OCI-LY7 (cell line): Measurements from ENCODE around the gene CORO1C. TPM values are rescaled to one million over a fixed set of nuclear protein-coding genes. Genes with fewer than 3 reads are reported as not detected.
A peak's percentile ranks its signal among the peaks of the same experiment; 100 is the strongest.

Experiments
- BruUV-seq: library from RNA; stranded (reverse); fragments of 400-500 nt; replicated peaks from 2 replicates; lab custom pipeline; 2021; lab: Mats Ljungman, UMichigan
- CTCF ChIA-PET: fragments of 300-600 bp; sonication (Branson Sonifier 250); formaldehyde crosslinking; loops from one replicate; lab custom pipeline; 2022; ENCODE audit warnings: antibody characterized with exemption; ENCODE audit not compliant: unreplicated experiment; lab: Charles Lee
- POLR2A ChIA-PET: fragments of 300-600 bp; sonication (Branson Sonifier 250); formaldehyde crosslinking; loops from one replicate; lab custom pipeline; 2022; ENCODE audit warnings: antibody characterized with exemption; lab: Charles Lee
- DNase-seq: peaks from one replicate; pipeline ENCODE4 v3.0.0-alpha.2; 2015; ENCODE audit warnings: low spot score
- H2AFZ ChIP-seq: fragments of 200-600 bp; sonication (generic), shearing (Covaris generic); 2 replicates; pipeline ENCODE4 v1.6.1; 2014; ENCODE audit warnings: mild to moderate bottlenecking, antibody characterized with exemption, low read length, moderate library complexity
- H3K27ac ChIP-seq: fragments of 200-600 bp; sonication (generic); 2 replicates; pipeline ENCODE4 v1.5.1; 2014; ENCODE audit warnings: mixed run types, low read depth, mild to moderate bottlenecking, moderate library complexity, low read length, inconsistent platforms; ENCODE audit not compliant: poor library complexity, severe bottlenecking
- H3K36me3 ChIP-seq: fragments of 200-600 bp; sonication (generic); 2 replicates; pipeline ENCODE4 v1.6.1; 2014; ENCODE audit warnings: mild to moderate bottlenecking, antibody characterized with exemption, low read length, moderate library complexity, mixed read lengths; ENCODE audit not compliant: insufficient read depth
- H3K4me1 ChIP-seq: fragments of 200-600 bp; sonication (generic); 2 replicates; pipeline ENCODE4 v1.5.1; 2014; ENCODE audit warnings: mild to moderate bottlenecking, low read length; ENCODE audit not compliant: insufficient read depth, poor library complexity, severe bottlenecking
- H3K4me2 ChIP-seq: fragments of 200-600 bp; sonication (generic); 2 replicates; pipeline ENCODE4 v1.6.1; 2014; ENCODE audit warnings: mild to moderate bottlenecking, low read length
- H3K4me3 ChIP-seq: fragments of 200-600 bp; sonication (generic); 2 replicates; pipeline ENCODE4 v1.5.1; 2014; ENCODE audit warnings: mild to moderate bottlenecking, low read depth, low read length; ENCODE audit not compliant: poor library complexity, severe bottlenecking
- H3K79me2 ChIP-seq: fragments of 200-600 bp; sonication (generic); 2 replicates; pipeline ENCODE4 v1.6.1; 2016; ENCODE audit warnings: low read depth, mild to moderate bottlenecking, low read length, moderate library complexity, mixed read lengths; ENCODE audit not compliant: insufficient read depth
- H3K9me2 ChIP-seq: fragments of 200-600 bp; sonication (generic); 2 replicates; pipeline ENCODE4 v1.6.1; 2016; ENCODE audit warnings: mild to moderate bottlenecking, low read length, mixed read lengths; ENCODE audit not compliant: insufficient read depth
- H3K9me3 ChIP-seq: fragments of 200-600 bp; sonication (generic); 2 replicates; pipeline ENCODE4 v1.6.1; 2014; ENCODE audit warnings: mild to moderate bottlenecking, mixed run types, low read length, mixed read lengths
- H4K20me1 ChIP-seq: fragments of 200-600 bp; sonication (generic); 2 replicates; pipeline ENCODE4 v1.6.1; 2014; ENCODE audit warnings: mild to moderate bottlenecking, antibody characterized with exemption, low read length, moderate library complexity, mixed read lengths; ENCODE audit not compliant: insufficient read depth
- CTCF ChIP-seq: fragments of 200-600 bp; sonication (generic); conservative IDR thresholded peaks from 2 replicates; pipeline ENCODE4 v1.5.1; 2014; ENCODE audit warnings: mild to moderate bottlenecking, antibody characterized with exemption, low read length, moderate library complexity, mixed read lengths
- EZH2phosphoT487 ChIP-seq: fragments of 200-600 bp; sonication (generic); IDR thresholded peaks from 2 replicates; pipeline ENCODE4 v1.6.1; 2018; ENCODE audit warnings: low read depth, borderline replicate concordance, mild to moderate bottlenecking, mixed run types, antibody characterized with exemption, low read length, moderate library complexity, mixed read lengths
- intact Hi-C: fragments of 100-400 bp; cut with micrococcal nuclease; formaldehyde crosslinking; loops from one replicate; pipeline ENCODE4 v1.10.0; 2022; ENCODE audit not compliant: unreplicated experiment
- total RNA-seq, 2 experiments: library from RNA; depleted of rRNA in 1 of 2; stranded (reverse); fragments of >200 nt in 1 of 2; shearing (Covaris generic) in 1 of 2; gene quantifications; 2 replicates each; pipeline ENCODE4 v1.2.3, GENCODE V29; 2014 to 2022

CORO1C gene
- total RNA-seq, 2 experiments from 2014 or later, result 74.7 to 148 TPM

GRCh38 chr12:108731866-108732461, 646 bp upstream of the CORO1C start:
- no TSS peak for BruUV-seq
- peaks cover 31% of the 10 kb centered on the region for H4K20me1 ChIP-seq
- TF ChIP-seq CTCF, result 0 out of 2 replicates have a peak, but pooled peaks have one; percentile 17
- no peak for TF ChIP-seq EZH2phosphoT487
- intact Hi-C loops, result loop anchor here (1.0 to 2.0 kb wide), 4 partner anchors 68 to 169 kb away; partner anchors contain the start of gene ISCU
- ChIA-PET CTCF (interaction anchor here (1.0 kb wide), 1 partner anchor 68 kb away, joined by 3 read pairs; no protein-coding TSS in a partner anchor), POLR2A (interaction anchor here (0.6 to 1.3 kb wide), 6 partner anchors 29 to 99 kb away, joined by 3 to 5 read pairs (median 3); partner anchors contain the start of gene SELPLG)
- H3K4me2 ChIP-seq, result peak overlapping the region; percentile 75
- no peaks in the 10 kb centered on the region for H3K9me2 ChIP-seq
- H3K4me3 ChIP-seq, result peak overlapping the region; percentile 90
- peaks cover 14% of the 10 kb centered on the region; the same call in 1 of the 2 replicates for H3K36me3 ChIP-seq
- peak; percentile 98 for DNase-seq
- H3K79me2 ChIP-seq, result peaks cover 41% of the 10 kb centered on the region
- H3K4me1 ChIP-seq, result peaks cover 41% of the 10 kb centered on the region
- no peaks in the 10 kb centered on the region for H3K9me3 ChIP-seq
- peak overlapping the region; percentile 77 for H2AFZ ChIP-seq
- H3K27ac ChIP-seq, result peak overlapping the region; percentile 74

GRCh38 chr12:108730365-108731104, 783 bp downstream of the CORO1C start:
- DNase-seq, result peak; percentile 69
- Histone ChIP-seq H3K4me1 (peaks cover 41% of the 10 kb centered on the region), H3K36me3 (peaks cover 14% of the 10 kb centered on the region; the same call in 1 of the 2 replicates), H3K27ac (peak overlapping the region; percentile 51), H3K9me3 (no peaks in the 10 kb centered on the region), H2AFZ (peak overlapping the region; percentile 22; the same call in 1 of the 2 replicates), H3K4me2 (peak overlapping the region; percentile 79), H3K9me2 (no peaks in the 10 kb centered on the region), H3K79me2 (peaks cover 51% of the 10 kb centered on the region), H4K20me1 (peaks cover 36% of the 10 kb centered on the region), H3K4me3 (peak overlapping the region; percentile 90)
- CTCF ChIA-PET, result interaction anchor here (0.6 kb wide), 1 partner anchor 34 kb away, joined by 24 read pairs; no protein-coding TSS in a partner anchor
- BruUV-seq, result no TSS peak
- TF ChIP-seq CTCF (no peak), EZH2phosphoT487 (no peak)
- intact Hi-C loops, result loop anchor here (1.0 to 2.0 kb wide), 4 partner anchors 66 to 168 kb away; partner anchors contain the start of gene ISCU
- POLR2A ChIA-PET, result interaction anchor here (0.6 to 1.4 kb wide), 9 partner anchors 17 to 166 kb away, joined by 3 to 6 read pairs (median 3); no protein-coding TSS in a partner anchor
